Frontal cortex (tissue), 4 donors: ENCODE data around the gene MCTP1. TPM values are rescaled to one million over a fixed set of nuclear protein-coding genes. Genes with fewer than 3 reads are reported as not detected.

Source experiments
- DNase-seq, 2 donors: peaks; one replicate each; pipeline ENCODE4 v3.0.0; 2012; ENCODE audit warnings: low spot score in 2 of 2
- FAIRE-seq: peaks from 2 replicates; lab custom pipeline; 2012; peaks lifted over from hg19 to GRCh38; lab: Jason Lieb, UNC
- total RNA-seq: library from RNA; depleted of rRNA; stranded (reverse); fragments of >200 nt; gene quantifications from one replicate; pipeline ENCODE4 v1.2.3, GENCODE V29; 2014
- donor health status: control.
- donor health status: control.
- donor health status: control.

The MCTP1 gene
- total RNA-seq, 1 donor from 2014 or later, result 48.5 TPM

DNA sequence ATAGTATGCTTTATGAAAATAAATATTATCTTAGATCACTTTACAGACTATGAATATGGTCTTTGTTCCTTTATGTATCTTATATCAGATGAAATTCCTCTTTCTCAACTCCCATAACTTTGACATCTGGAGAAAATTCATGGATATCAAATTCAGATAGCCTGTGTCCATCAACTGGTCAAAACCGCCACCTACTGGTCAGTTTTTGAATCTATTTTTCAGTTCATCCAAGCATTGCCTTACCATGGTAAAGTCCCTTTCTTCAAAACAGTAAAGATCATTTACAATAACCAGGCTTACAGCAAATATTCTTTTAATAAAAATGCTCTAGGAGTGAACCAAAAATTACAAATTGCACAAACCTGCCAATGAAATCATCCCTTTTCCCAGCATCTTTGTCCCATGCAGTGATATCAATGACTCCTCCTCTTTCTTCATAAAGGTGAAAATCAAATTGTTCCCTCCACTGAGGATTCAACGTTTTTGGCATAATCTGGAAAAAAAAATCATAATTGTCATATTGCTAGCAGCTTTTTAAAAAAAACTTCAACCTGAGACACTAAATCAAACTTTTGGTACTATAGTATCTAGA is 375.9 kb downstream of the MCTP1 start:
- peak; percentile 57 for FAIRE-seq

GRCh38 chr5:94906750-94907149 is 378.1 kb downstream of the MCTP1 start:
- FAIRE-seq, result no peak

More for the DNA sequence above, 375.9 kb downstream of the MCTP1 start:
- DNase-seq, result peak; percentile 4 to 11

DNA sequence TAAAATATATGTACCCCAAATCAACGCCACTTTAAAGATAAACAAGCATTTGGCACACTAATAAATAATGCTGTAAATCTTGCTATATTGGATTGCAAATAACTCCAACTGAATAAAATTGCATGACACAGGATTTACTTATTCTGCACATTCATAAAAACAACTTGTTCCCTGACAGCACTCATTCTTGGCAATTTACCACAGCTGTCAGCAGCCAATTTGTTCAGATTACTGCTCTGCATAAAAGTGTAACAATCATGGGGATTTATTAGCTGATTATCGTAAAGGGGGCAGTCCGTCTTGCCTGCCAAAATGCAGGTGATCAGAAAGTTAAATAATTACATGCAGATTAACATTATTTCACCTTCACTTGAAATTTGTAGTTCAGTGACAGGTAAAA is 381.2 kb downstream of the MCTP1 start:
- DNase-seq, result no peak
- no peak for FAIRE-seq

More at GRCh38 chr5:94906750-94907149, 378.1 kb downstream of the MCTP1 start:
- DNase-seq, result no peak

GRCh38 chr5:94901191-94901979 is 383.5 kb downstream of the MCTP1 start:
- no peak for DNase-seq
- no peak for FAIRE-seq

GRCh38 chr5:94900006-94900505 is 384.8 kb downstream of the MCTP1 start:
- DNase-seq (no peak), FAIRE-seq (no peak)

DNA sequence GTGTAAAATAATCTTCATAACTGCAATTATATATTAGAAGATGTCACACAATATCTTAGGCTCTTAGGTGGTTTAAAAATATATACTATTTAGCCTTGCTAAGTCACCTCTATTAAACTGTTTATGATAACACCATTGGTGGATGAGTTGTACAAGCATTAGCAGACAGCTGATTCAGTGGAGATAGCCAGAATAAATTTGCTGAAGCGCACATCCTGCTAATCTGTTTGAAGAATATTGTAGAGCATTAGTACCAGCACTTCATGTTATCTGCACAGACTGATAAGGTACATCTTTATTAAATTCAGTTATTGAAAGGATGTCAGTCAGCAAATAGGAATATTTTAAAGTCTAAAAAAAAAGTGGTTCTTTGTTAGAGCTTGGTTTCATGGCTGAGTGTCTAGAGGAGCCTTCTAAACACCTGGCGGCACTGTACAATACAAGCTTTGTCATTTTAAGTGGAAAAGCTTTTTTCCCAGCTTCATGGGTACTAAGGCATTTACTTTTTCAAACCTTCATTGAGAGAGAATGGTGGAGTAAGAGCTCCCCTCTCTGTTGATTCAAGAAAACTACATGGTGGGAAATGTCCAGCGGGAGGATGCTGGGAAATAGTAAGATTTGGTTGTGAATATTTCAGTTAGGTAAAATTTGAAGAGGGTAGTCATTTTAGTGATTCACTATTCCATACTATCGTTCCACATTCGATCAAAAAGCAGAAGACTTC is 391.3 kb downstream of the MCTP1 start:
- peak; percentile 1 to 8 for DNase-seq
- FAIRE-seq, result no peak

- DNase-seq (no peak), FAIRE-seq (no peak)
Observed at GRCh38 chr5:94891972-94892371, 392.9 kb downstream of the MCTP1 start.

GRCh38 chr5:94891565-94891964 is 393.3 kb downstream of the MCTP1 start:
- FAIRE-seq, result no peak
- no peak for DNase-seq

DNA sequence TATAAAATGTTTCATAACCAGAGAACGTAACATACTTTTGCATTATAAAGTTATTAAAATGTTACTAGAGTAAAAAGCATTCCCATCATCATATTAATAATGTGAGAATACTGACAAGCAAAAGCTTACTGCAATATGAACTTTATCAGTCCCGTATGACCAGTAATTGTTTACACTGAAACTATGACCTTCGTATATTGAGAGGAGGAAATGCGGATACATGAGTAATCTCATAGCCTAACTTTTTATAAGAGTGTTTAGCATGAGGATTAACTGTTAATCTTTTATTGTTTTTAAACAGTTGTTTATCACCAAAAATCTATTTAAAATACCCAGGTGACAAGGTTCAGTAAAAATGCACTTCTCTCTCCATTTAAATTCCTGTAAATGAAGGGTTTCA is 394.0 kb downstream of the MCTP1 start:
- DNase-seq, result no peak

DNA sequence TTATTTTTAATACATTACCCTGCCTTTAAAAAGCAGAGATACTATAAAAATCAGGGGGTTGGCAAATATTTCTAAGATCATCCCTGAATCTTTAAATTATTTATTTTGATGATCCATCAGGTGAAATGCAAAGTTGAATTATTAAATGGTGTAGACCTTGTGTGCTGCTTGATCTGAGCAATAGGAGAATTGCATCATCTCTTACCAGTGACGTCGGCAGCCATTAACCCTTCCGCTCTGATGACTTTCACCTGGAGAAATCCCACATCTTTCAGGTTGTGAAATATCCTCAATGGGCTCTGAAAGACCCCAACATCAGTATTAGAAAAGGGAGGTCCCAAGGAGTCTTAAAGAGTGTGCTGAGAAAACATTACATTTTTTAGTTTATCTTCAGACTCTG is 396.2 kb downstream of the MCTP1 start:
- no peak for FAIRE-seq
- DNase-seq, result no peak

More for the DNA sequence above, 394.0 kb downstream of the MCTP1 start:
- no peak for FAIRE-seq

DNA sequence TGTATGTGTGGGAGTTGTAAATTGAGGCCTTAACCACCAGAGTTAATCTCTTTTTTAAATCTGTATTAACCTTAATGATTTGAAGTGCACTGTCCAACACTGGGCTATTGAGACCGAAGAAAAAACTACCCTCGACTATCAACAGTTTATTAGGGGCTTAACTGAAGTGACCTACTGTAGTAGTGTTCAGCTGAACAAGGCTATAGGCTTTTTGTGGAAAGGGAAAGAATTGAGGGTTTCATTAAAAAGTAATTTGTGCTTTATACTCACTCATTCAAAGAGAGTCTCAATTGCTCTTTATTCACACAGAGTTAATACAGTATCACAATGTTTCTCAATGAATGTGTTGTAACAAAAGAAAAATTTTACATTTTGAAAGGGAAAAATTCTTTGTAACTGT is 399.0 kb downstream of the MCTP1 start:
- DNase-seq (no peak), FAIRE-seq (no peak)

DNA sequence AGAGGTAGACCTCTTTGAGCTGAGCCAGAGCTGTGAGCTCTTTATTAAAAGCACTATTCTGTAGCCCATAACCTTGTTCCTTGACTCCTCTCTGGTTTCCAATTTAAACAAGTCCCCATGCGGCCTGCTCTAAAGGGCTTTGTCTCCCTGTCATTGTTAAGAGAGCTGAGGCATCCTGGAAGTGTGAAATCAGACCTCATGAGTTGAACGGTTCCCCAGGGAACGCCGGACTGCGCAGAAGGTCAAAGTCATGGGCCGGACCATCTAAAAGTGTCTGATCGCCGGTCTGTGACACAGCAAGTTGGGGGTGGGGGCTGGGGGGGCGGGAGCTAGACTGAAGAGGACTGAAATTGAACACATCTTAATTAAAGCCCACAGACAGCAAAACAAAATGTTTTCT is 400.6 kb downstream of the MCTP1 start:
- FAIRE-seq (no peak), DNase-seq (no peak)

- peak; percentile 23 for FAIRE-seq
- DNase-seq, result no peak
Observed at GRCh38 chr5:94872526-94872925, 412.4 kb downstream of the MCTP1 start.

DNA sequence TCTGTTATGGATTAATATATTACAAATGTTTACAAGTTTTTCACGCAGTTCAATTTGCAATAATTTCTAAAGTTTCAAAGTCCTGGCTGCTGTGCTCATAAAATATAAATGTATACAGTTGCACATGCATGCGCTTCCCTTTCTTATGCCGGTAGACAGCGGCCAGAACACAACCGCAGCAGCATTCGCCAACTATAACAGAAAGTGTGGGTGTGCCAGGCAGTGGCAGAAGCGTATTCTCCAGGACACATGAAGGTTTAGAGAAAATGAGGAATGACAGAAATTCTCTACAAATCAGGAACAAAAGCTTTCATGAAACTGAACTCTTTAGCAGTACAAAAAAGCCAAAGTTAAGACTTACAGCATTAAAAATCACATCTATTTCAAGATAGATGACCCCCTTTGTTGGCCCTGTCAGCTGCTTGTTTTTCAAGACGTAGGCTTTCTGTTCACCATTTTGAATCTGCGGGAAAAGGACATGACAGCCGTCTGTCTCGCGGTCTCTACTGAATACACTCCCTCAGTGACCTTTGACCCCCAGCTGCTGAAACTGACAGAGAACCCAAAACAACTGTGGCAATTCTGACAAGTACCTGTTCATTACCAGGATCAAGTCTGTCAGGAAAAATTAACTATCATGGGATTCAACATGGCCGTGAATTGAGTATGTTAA is 414.2 kb downstream of the MCTP1 start:
- FAIRE-seq, result no peak
- DNase-seq, result no peak

GRCh38 chr5:94869921-94870320 is 415.0 kb downstream of the MCTP1 start:
- DNase-seq (no peak), FAIRE-seq (no peak)

DNA sequence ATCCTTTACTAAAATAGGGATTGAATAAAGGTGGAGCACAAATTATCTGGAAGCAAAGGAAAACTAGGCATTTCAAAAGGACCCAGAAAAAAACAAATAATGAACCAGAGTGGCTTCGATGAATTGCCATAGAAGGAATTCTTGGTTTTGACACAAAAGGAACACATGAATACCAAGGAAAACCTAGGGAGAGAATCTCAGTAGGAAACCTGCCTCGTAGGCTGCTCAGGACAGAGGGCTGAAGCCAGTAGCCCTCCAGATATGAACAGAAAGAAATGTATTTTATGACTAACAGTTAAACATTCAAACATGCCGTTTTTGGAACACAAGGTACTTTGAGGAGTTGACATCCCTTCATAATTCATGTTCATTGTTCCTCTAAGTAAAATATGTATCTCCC is 420.9 kb downstream of the MCTP1 start:
- FAIRE-seq (no peak), DNase-seq (no peak)

- DNase-seq, result no peak
- FAIRE-seq, result no peak
Observed at GRCh38 chr5:94857111-94857510, 427.8 kb downstream of the MCTP1 start.

- DNase-seq (no peak), FAIRE-seq (no peak)
Observed at GRCh38 chr5:94856257-94856800, 428.6 kb downstream of the MCTP1 start.

GRCh38 chr5:94855543-94855942 is 429.4 kb downstream of the MCTP1 start:
- DNase-seq, result no peak
- no peak for FAIRE-seq

DNA sequence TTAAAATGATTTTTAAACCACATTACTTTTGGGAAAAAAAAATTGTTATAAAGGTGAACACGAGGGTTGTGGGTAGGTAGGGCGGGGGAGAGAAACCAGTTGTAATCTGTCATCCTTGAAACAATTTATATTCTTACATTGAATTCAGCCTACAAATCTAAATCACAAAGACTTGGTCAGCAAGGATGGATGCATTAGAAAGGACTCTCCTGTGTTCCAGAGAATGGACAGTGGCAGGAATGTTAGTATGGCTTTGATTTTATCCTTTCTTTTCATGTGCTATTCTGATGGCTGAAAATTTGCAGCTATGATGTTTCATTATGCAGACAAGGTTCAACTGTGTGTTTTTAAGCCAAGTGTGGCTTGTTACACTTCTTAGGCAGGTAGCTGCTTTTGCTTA is 431.8 kb downstream of the MCTP1 start:
- FAIRE-seq (no peak), DNase-seq (no peak)
